Activated naive CD8-positive, alpha-beta T cell treated with anti-CD3 and anti-CD28 coated beads, Interleukin-2, amount 10 ng/mL, durations not matched to agents 7 days and 5 days (primary cell): ENCODE data around the gene COL5A1. TPM values are rescaled to one million over a fixed set of nuclear protein-coding genes. Genes with fewer than 3 reads are reported as not detected.

ENCODE experiments used
- ATAC-seq: fragments of 150-1000 bp; cut with Tn5 transposase; one replicate; pipeline ENCODE4 v1.10.0; 2021; ENCODE audit warnings: low read depth, moderate library complexity
- POLR2A ChIA-PET: fragments of 350-600 bp; sonication (Branson Sonifier 250); formaldehyde crosslinking; loops from one replicate; lab custom pipeline; 2021; ENCODE audit warnings: antibody characterized with exemption; lab: Charles Lee
- DNase-seq: peaks from one replicate; pipeline ENCODE4 v3.0.0; 2021
- H3K27ac Mint-ChIP-seq: one replicate; pipeline ENCODE4 v1.8.0; 2022; ENCODE audit warnings: mild to moderate bottlenecking, mixed read lengths
- H3K27me3 Mint-ChIP-seq: one replicate; pipeline ENCODE4 v1.8.0; 2022; ENCODE audit warnings: mild to moderate bottlenecking, moderate library complexity, mixed read lengths
- H3K36me3 Mint-ChIP-seq: one replicate; pipeline ENCODE4 v1.8.0; 2021; ENCODE audit warnings: mild to moderate bottlenecking, mixed read lengths
- H3K4me1 Mint-ChIP-seq: one replicate; pipeline ENCODE4 v1.8.0; 2021; ENCODE audit warnings: mixed read lengths
- H3K4me3 Mint-ChIP-seq: one replicate; pipeline ENCODE4 v1.8.0; 2022; ENCODE audit warnings: mild to moderate bottlenecking, moderate library complexity, mixed read lengths
- H3K9me3 Mint-ChIP-seq: one replicate; pipeline ENCODE4 v1.8.0; 2021; ENCODE audit warnings: mixed read lengths
- total RNA-seq, 2 experiments: library from RNA; stranded (reverse); gene quantifications; one replicate each; pipeline ENCODE4 v1.2.3, GENCODE V29; 2021

COL5A1 gene
- total RNA-seq, 2 experiments from 2014 or later = 0.71 to 0.86 TPM

DNA sequence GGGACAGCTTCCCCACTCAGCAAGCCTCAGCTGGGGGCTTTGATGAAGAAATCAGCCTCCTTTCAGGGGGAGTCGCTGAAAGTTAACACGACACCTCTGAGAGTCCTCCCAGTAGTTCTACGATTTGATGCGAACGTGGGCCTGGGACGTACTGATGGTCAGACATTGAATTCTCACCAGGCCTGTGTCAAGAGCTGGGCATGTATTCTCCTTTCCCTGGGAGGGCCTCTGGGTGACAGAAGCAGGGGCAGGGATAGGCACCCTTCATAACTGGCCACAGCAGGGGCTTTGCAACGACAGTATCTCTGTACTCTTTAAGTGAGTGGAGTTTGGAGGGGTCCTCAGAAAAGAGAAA lies 15.6 kb upstream of the COL5A1 start:
- POLR2A ChIA-PET = no interaction called here

DNA sequence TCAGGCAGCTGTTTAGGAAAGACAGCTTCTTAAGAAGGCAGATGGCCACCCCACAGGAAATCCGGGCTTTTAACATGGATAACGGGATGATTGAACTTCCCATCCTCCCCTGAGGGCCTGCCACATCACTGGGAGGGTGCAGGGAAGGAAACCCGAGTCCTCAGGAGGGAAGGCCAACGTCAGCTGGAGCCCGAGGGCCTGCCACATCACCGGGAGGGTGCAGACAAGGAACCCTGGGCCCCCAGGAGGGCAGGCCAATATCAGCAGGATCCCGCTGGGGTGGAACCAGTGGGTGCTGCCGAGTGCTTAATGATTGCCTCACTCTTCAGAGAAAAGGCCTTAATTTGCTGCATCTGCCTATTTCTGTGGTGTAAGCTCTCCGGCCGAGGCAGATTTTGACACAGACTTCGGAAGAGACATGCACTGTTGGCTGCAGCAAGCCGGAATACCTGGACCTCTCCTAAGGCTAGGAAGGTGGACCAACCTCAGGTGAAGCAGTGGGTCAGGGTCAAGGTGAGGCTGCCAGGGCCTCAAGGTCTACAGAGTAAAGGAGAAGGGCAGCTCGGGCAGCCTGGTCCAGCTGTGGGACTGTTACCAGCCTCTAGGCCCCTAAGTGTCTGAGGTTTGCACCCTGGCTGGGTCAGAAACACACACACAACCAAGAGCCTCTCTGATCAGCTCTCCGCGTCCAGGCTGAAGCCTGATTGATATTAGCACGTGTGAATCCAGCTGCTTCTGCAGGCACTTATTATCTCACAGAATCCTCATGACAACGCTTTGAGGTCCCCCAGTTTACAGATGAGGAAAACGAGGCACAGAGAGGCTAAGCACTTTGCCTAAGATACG lies 14.8 kb upstream of the COL5A1 start:
- H3K4me3 Mint-ChIP-seq = no peak overlapping the region
- no peak for ATAC-seq
- H3K27me3 Mint-ChIP-seq = no peaks in the 10 kb centered on the region
- DNase-seq = no peak
- no peaks in the 10 kb centered on the region for H3K36me3 Mint-ChIP-seq
- no peaks in the 10 kb centered on the region for H3K4me1 Mint-ChIP-seq
- POLR2A ChIA-PET = no interaction called here
- H3K9me3 Mint-ChIP-seq = no peaks in the 10 kb centered on the region
- H3K27ac Mint-ChIP-seq = no peak overlapping the region

More for the DNA sequence above, 15.6 kb upstream of the COL5A1 start:
- no peaks in the 10 kb centered on the region for H3K36me3 Mint-ChIP-seq
- no peak for ATAC-seq
- no peaks in the 10 kb centered on the region for H3K4me1 Mint-ChIP-seq
- H3K27me3 Mint-ChIP-seq = no peaks in the 10 kb centered on the region
- no peaks in the 10 kb centered on the region for H3K9me3 Mint-ChIP-seq
- H3K27ac Mint-ChIP-seq = no peak overlapping the region
- H3K4me3 Mint-ChIP-seq = no peak overlapping the region
- DNase-seq = no peak

DNA sequence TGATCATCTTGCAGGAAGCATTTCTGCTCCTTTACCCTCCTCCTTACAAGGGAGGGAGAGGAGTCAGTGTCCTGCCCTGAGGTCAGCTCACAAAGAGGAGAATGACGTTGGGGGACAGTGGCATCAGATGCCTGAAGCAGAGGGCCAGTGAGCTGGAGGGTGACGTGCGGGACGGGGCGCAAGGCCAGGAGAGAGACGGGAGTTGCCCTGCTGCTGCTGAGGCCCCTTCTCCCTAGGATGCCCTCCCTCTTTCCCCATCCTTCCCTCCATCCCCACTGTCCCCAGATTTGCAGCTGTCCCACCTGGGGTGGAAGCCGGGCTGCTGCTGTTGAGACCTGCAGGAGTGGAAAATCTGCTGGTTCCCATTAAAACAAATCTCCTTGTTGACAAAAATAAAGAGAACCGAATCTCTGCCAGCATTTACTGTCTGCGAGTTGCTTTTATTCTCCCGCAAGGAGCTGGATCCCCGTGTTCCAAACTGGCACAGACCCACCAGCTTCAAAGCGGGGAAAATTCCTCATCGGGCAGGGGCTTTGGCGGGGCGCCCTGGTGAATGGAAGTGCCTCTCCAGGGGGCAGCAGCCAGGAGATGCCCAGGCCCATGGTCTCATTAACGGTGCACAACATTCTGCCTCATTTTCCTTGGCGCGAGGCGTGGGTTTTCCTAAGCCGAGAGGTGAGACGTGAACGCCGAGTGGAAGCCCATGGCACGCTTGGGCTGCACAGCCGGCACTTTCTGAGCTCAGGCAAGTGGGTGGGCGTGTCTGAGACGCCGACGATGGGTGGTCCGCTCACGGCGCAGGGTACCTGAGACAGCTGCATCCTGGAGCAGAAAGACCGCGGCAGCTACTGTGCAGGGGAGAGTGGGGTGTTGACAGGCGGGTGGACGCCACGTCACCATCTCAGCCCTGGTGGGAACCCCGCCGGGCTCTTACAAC lies 13.9 kb upstream of the COL5A1 start:
- no peaks in the 10 kb centered on the region for H3K27me3 Mint-ChIP-seq
- H3K36me3 Mint-ChIP-seq = no peaks in the 10 kb centered on the region
- no peaks in the 10 kb centered on the region for H3K9me3 Mint-ChIP-seq
- ATAC-seq (no peak), DNase-seq (no peak)
- H3K4me1 Mint-ChIP-seq = no peaks in the 10 kb centered on the region
- no peak overlapping the region for H3K27ac Mint-ChIP-seq
- H3K4me3 Mint-ChIP-seq = no peak overlapping the region
- POLR2A ChIA-PET = no interaction called here

DNA sequence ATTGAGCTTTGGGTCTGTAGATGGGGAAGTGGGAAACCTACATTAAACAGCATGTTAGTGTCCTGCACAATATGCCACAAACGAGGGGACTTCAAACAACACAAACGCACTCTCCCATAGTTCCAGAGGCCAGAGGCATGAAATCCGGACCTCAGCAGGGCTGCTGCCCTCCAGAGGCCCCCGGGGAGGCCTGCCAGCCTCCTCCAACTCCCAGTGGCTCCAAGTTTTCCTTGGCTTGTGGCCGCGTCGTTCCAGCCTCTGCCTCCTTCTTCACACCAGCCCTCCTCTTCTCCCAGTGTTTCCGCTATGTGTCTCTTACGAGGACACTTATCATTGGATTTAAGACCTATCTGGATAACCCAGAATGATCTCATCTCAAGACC lies 13.3 kb upstream of the COL5A1 start:
- Mint-ChIP-seq H3K4me3 (no peak overlapping the region), H3K27ac (no peak overlapping the region), H3K36me3 (no peaks in the 10 kb centered on the region), H3K27me3 (no peaks in the 10 kb centered on the region), H3K4me1 (no peaks in the 10 kb centered on the region), H3K9me3 (no peaks in the 10 kb centered on the region)
- ATAC-seq (no peak), DNase-seq (no peak)
- POLR2A ChIA-PET = no interaction called here

DNA sequence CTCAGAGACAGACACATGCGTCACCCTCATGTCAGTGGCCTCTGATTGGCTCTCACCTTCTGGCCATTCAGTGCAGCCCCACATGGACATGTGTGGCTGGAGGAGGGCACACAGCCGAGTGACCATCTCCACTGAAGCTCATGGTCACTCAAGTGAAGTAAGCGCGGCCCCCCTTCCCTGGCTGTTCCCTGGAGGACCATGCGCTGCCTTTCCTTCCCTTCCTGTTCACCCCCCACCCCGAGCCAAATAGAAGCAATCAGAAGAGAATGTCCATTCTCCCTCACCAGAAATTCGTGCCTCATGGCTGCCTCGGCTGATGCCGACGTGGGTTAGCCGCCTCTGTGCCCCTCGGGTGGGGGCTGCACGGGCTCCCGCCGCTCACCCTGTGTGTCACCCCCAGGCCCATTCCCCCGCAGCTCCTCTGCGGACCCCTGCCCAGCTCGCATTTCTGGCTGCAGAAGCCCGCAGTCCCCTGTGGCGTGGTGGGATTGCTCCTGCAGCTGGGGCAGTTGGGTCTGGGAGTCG lies 12.5 kb upstream of the COL5A1 start:
- DNase-seq (no peak), ATAC-seq (no peak)
- POLR2A ChIA-PET = no interaction called here
- Mint-ChIP-seq H3K4me1 (no peaks in the 10 kb centered on the region), H3K27ac (no peak overlapping the region), H3K4me3 (no peak overlapping the region), H3K36me3 (no peaks in the 10 kb centered on the region), H3K27me3 (no peaks in the 10 kb centered on the region), H3K9me3 (no peaks in the 10 kb centered on the region)

DNA sequence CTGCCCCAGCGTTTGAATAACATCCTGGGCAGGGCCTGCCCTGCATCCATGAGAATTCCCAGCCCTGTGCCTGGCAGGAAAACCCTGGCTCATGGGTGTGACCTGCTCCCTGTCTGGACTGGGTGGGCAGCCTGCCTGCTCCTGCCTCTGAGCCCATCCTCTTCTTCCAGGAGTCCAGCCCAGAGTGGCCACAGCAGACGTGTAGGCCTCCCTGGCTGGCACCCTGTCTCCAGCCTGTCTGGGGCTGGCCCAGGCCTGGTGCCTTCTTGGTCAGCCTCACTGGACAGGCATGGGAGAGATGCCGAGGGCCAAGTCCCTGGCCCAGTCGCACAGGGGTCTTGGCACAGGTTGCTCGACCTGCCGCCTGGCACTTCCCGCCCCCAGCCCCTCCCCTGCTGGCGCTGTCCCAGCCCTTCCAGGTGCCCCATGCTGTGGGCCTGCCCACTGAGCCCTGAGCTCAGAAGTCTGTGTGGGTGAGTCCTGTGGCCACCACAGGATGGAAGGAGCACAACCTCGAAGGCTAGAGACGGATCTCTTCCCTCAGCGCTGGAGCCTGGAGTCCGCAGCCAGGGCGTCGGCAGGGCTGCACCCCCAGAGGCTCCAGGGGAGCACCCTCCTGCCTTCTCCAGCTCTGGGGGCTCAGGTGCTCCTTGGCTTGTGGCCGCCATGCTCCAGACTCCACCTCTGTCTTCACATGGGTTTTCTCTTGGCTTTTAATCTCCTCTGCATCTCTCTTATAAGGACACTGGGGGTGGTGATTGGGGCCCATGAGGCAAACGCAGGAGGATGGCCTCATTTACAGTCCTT lies 11.8 kb upstream of the COL5A1 start:
- no peak overlapping the region for H3K27ac Mint-ChIP-seq
- POLR2A ChIA-PET = no interaction called here
- no peaks in the 10 kb centered on the region for H3K27me3 Mint-ChIP-seq
- DNase-seq = no peak
- no peaks in the 10 kb centered on the region for H3K36me3 Mint-ChIP-seq
- ATAC-seq = no peak
- no peaks in the 10 kb centered on the region for H3K4me1 Mint-ChIP-seq
- no peak overlapping the region for H3K4me3 Mint-ChIP-seq
- H3K9me3 Mint-ChIP-seq = no peaks in the 10 kb centered on the region

DNA sequence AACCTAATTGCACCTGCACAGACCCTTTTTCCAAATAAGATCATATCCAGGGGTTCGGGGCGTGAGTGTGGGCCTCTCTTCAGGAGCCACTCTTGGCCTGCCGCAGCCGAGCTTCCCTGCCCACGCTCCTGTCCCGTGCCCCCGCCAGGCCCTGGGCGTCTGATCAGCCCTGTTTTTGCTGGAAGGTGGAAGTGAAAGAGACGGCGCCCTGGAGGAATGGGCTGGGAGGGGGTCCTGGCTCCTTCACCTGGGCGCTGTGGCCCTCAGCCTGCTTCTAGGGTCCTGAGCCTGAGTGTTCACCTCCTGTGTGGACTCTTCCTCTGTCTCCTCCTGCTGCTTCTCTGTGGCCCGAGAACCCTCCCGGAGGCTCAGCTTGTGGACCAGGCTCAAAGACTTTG lies 11.2 kb upstream of the COL5A1 start:
- no peak for ATAC-seq
- Mint-ChIP-seq H3K4me3 (no peak overlapping the region), H3K27me3 (no peaks in the 10 kb centered on the region), H3K4me1 (no peaks in the 10 kb centered on the region), H3K9me3 (no peaks in the 10 kb centered on the region), H3K36me3 (no peaks in the 10 kb centered on the region), H3K27ac (no peak overlapping the region)
- POLR2A ChIA-PET = no interaction called here
- DNase-seq = no peak

DNA sequence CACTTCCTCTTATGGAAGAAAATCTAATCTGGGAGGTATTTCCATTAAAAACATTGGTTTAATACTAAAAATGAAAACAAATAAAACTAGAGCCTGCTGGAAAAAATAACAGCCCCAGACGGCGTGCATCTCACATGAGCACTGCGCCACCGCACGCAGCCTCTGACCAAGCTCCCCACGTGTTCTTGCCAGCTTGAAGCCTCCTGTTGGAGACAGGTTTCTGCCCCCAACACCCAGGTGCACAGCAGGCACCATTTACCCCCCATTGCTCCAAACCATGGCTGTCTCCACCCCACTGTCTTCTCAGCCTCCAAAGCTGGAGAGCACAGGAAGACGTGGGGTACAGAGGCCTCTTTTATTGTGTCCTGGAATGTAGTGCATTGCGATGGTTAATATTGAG lies 10.7 kb upstream of the COL5A1 start:
- Mint-ChIP-seq H3K9me3 (no peaks in the 10 kb centered on the region), H3K4me3 (no peak overlapping the region), H3K27ac (no peak overlapping the region), H3K4me1 (no peaks in the 10 kb centered on the region), H3K36me3 (no peaks in the 10 kb centered on the region), H3K27me3 (no peaks in the 10 kb centered on the region)
- ATAC-seq (no peak), DNase-seq (no peak)
- POLR2A ChIA-PET = interaction anchor here (0.6 kb wide), 1 partner anchor 235 kb away, joined by 3 read pairs; no protein-coding TSS in a partner anchor

DNA sequence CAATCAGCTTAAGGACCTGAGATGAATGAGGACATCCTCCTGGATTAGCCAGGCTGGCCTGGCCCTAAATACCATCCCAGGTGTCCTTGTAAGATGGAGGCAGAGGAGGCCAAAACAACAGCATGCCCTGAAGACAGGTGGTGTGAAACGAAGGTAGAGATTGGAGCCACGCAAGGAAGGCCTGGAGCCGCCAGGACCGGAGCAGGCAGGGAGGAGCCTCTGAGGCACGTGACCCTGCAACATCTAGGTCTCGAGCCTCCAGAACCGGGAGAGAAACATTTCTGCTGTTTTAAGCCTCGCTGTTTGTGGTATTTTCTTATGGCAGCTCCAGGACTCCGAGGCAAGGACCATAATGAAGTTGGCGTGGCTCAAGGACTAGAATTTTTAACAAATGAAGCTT lies 9.7 kb upstream of the COL5A1 start:
- Mint-ChIP-seq H3K27ac (no peak overlapping the region), H3K9me3 (no peaks in the 10 kb centered on the region), H3K4me1 (no peaks in the 10 kb centered on the region), H3K4me3 (no peak overlapping the region), H3K36me3 (no peaks in the 10 kb centered on the region), H3K27me3 (no peaks in the 10 kb centered on the region)
- ATAC-seq = no peak
- no peak for DNase-seq
- POLR2A ChIA-PET = no interaction called here

DNA sequence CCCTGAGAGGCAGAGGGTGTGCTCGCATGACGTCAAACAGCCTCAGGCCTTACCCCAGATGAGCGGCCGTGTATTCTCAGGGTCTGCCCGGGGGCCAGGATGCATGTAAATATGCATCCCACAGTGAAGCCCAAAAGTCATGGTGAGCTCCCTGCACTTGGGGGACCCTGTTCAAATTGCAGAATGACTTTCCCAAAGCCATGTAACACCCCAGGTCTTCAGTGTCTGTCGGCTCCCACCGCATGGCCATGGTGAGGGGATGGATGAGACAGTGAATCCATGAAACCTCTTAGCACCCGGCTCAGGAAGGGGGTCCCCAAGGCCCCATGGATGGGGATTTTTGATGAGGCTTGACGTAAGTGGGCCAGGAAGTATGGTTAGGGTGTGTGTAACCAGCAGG lies 9.3 kb upstream of the COL5A1 start:
- no peak for ATAC-seq
- H3K36me3 Mint-ChIP-seq = no peaks in the 10 kb centered on the region
- POLR2A ChIA-PET = no interaction called here
- DNase-seq = peak; percentile 6
- no peaks in the 10 kb centered on the region for H3K27me3 Mint-ChIP-seq
- H3K4me3 Mint-ChIP-seq = no peak overlapping the region
- H3K9me3 Mint-ChIP-seq = no peaks in the 10 kb centered on the region
- H3K4me1 Mint-ChIP-seq = no peaks in the 10 kb centered on the region
- no peak overlapping the region for H3K27ac Mint-ChIP-seq

DNA sequence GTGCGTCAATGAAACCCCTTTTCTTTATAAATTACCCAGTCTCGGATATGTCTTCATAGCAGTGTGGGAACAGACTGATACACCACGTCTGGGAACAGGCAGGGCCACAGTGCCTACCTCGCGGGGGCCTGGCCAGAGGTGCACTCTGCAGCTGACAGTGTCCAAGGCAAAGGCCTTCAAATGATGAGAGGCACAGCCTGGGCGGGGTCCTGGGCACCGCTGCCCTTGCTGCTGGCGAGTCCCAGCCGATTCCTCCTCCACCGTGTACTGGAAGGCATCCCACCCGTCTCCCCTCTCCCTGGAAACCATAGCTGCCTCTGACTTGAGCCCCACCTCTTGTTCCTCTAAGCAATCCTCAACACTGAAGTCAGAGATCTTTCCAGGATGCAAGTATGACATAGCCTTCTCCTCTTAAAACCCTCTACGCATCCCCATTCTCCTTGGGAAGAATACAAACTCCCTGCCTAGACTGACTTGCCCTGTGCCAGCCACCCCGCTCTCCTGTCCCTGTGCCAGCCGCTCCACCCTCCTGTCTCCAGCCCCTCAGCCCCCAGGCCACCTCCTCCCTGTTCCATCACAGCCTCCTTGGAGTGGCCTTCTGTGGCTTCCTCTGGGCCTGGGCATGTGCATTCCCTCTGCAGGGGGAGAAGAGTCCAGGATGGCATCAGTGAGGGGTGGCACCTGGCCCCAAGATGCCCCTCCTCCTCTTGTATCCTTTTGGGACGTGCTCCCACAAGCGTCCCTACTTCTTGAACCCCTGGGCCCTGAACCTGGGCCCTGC lies 8.1 kb upstream of the COL5A1 start:
- Mint-ChIP-seq H3K27me3 (no peaks in the 10 kb centered on the region), H3K4me3 (no peak overlapping the region), H3K27ac (no peak overlapping the region), H3K4me1 (no peaks in the 10 kb centered on the region), H3K36me3 (no peaks in the 10 kb centered on the region), H3K9me3 (no peaks in the 10 kb centered on the region)
- ATAC-seq (no peak), DNase-seq (no peak)
- POLR2A ChIA-PET = no interaction called here

DNA sequence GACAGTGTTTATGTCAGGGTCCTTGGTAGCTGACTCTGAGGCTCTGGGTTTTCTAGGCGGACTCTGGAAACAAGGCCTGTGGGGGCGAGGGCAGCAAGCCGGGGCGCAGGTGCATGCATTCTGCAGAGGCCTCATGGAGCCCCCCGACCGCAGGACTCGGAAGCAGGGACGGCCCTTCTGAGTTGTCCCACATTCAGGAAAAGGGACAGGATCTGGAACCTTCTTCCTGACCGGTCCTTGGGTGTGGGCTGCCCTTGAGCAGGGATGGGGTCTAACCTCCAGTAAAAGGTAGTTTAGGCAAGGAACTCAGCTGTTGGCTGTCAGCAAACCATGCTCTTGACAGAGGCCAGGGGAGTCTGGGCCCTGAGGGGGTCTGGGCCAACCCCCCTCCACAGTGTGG lies 7.4 kb upstream of the COL5A1 start:
- POLR2A ChIA-PET = no interaction called here
- ATAC-seq (no peak), DNase-seq (no peak)
- no peaks in the 10 kb centered on the region for H3K9me3 Mint-ChIP-seq
- no peak overlapping the region for H3K4me3 Mint-ChIP-seq
- no peaks in the 10 kb centered on the region for H3K36me3 Mint-ChIP-seq
- no peaks in the 10 kb centered on the region for H3K4me1 Mint-ChIP-seq
- no peaks in the 10 kb centered on the region for H3K27me3 Mint-ChIP-seq
- H3K27ac Mint-ChIP-seq = no peak overlapping the region
